Measurements from ENCODE around the gene ZNF331.

DNA sequence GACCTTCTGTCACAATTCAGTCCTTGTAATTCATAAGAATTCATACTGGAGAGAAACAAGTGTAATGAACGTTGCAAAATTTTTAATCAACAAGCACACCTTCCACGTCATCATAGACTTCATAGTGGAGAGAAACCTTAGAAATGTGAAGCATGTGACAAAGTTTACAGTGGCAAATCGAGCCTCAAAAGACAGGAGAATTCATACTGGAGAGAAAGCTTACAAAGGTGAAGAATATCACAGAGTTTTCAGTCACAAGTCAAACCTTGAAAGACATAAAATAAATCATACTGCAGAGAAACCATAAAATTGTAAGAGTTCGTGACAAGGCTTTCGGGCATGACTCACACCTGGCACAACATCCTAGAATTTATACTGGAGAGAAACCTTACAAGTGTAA is 45.8 kb upstream of the ZNF331 start:
- TF ChIP-seq, protein P1, sequence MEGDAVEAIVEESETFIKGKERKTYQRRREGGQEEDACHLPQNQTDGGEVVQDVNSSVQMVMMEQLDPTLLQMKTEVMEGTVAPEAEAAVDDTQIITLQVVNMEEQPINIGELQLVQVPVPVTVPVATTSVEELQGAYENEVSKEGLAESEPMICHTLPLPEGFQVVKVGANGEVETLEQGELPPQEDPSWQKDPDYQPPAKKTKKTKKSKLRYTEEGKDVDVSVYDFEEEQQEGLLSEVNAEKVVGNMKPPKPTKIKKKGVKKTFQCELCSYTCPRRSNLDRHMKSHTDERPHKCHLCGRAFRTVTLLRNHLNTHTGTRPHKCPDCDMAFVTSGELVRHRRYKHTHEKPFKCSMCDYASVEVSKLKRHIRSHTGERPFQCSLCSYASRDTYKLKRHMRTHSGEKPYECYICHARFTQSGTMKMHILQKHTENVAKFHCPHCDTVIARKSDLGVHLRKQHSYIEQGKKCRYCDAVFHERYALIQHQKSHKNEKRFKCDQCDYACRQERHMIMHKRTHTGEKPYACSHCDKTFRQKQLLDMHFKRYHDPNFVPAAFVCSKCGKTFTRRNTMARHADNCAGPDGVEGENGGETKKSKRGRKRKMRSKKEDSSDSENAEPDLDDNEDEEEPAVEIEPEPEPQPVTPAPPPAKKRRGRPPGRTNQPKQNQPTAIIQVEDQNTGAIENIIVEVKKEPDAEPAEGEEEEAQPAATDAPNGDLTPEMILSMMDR (conservative IDR thresholded peaks at IDR 0.05 in 1 of 2, IDR thresholded peaks at IDR 0.05 in 1 of 2; ENCODE audit: low read depth in 1 of 2, low read length in 2 of 2), result no peak
- TF ChIP-seq EZH2 (IDR thresholded peaks at IDR 0.05; ENCODE audit: low read length, missing control alignments), result no peak
